ENCODE measurements around the gene RRBP1. TPM values are rescaled to one million over a fixed set of nuclear protein-coding genes. Genes with fewer than 3 reads are reported as not detected.
"Not testable (repeated sequence)": the region's sequence is repeated elsewhere in the genome, so short reads cannot be mapped to it uniquely, and the experiment has no call there.

Gene RRBP1
- total RNA-seq, 8 experiments from 2014 or later, result 12.2 to 94.0 (median 31.2) TPM

DNA sequence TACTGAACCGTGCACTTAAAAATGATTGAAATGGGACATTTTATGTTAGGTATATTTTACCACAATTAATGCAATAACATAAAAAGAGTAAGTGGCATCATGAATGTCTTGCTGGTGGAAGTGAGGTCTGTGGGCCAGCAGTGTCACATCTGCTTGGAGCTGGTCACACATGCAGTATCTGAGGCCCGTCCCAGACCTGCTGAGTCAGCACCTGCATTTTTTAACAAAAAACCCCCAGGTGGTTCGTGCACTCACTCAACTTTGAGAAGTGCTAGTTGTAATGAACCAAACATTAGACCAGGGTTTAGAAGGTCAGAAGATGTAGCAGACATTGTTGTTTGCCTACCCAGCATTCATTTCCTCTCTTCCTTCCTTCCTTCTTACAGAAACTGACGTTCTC is 38.7 kb upstream of the RRBP1 start:
- H3K27ac ChIP-seq, result no peak overlapping the region
- H3K4me1 ChIP-seq (replicated peaks in 1 of 2), result no peaks in the 10 kb centered on the region
- in situ Hi-C loops (cut with MboI; ENCODE audit: low pct_unique_long_range_greater_than_20kb in 2 of 9, low sequenced_read_pairs in 9 of 9, unreplicated experiment in 9 of 9), result no loop called here
- no peak for ATAC-seq (replicated peaks in 6 of 8)
- H3K4me3 ChIP-seq, result no peak overlapping the region
- 0 to 100% (median 64%) methylated on average over 1 to 3 of the region's 4 CpGs for WGBS, 10 experiments

- in situ Hi-C loops (cut with MboI; ENCODE audit: low pct_unique_long_range_greater_than_20kb in 2 of 9, low sequenced_read_pairs in 9 of 9, unreplicated experiment in 9 of 9), result no loop called here
These were observed 34.3 kb upstream of the RRBP1 start for GRCh38 chr20:17716331-17716730.

GRCh38 chr20:17715075-17715474 is 33.0 kb upstream of the RRBP1 start:
- in situ Hi-C loops (cut with MboI; ENCODE audit: low pct_unique_long_range_greater_than_20kb in 2 of 9, low sequenced_read_pairs in 9 of 9, unreplicated experiment in 9 of 9), result no loop called here
- WGBS, 10 experiments, result 0 to 86% (median 80%) methylated on average over 1 to 4 of the region's 5 CpGs; no CpG with 5 or more reads in 5 of the 10 experiments
- Histone ChIP-seq H3K4me3 (no peak overlapping the region), H3K4me1 (replicated peaks in 1 of 2) (peaks cover 9 to 13% of the 10 kb centered on the region in 2 donors), H3K27ac (no peak overlapping the region)
- no peak for ATAC-seq (replicated peaks in 6 of 8)

More at GRCh38 chr20:17716331-17716730, 34.3 kb upstream of the RRBP1 start:
- no peak overlapping the region for H3K27ac ChIP-seq
- WGBS, 10 experiments, result 0 to 100% (median 72%) methylated on average over 1 to 5 of the region's 7 CpGs; no CpG with 5 or more reads in 5 of the 10 experiments
- ATAC-seq (replicated peaks in 6 of 8), result no peak
- H3K4me1 ChIP-seq (replicated peaks in 1 of 2), result peaks cover under 1% of the 10 kb centered on the region in 2 donors
- H3K4me3 ChIP-seq, result no peak overlapping the region

DNA sequence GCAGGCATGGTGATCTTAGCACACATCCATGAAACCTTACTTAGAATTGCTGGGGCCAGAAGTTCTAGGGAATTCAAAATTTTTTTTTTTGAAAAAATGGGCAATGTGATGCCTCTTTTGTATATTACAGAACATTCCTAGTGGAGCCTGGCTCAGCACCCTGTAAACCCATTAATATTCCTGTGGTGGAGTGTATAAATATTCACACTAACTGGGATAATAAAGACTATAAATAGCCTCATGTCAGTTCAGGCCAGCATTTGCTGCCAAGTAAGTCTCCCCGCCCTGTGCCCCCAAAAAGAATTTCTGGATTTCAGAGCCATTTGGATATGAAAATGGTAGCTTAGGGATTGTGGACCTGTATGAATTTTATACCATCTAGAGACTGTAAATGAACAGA is 32.6 kb upstream of the RRBP1 start:
- Histone ChIP-seq H3K4me1 (replicated peaks in 1 of 2) (peaks cover 9 to 13% of the 10 kb centered on the region in 2 donors), H3K4me3 (no peak overlapping the region), H3K27ac (no peak overlapping the region)
- in situ Hi-C loops (cut with MboI; ENCODE audit: low pct_unique_long_range_greater_than_20kb in 2 of 9, low sequenced_read_pairs in 9 of 9, unreplicated experiment in 9 of 9), result no loop called here
- peak in 4 of 8 experiments; percentile 19 to 59 (median 40) for ATAC-seq (replicated peaks in 6 of 8)
- 73 to 100% (median 83%) methylated on average over 1 of the region's 1 CpG; no CpG with 5 or more reads in 5 of the 10 experiments for WGBS, 10 experiments

GRCh38 chr20:17712708-17713107 is 30.7 kb upstream of the RRBP1 start:
- 53 to 90% (median 83%) methylated on average over 1 to 4 of the region's 6 CpGs; no CpG with 5 or more reads in 5 of the 10 experiments for WGBS, 10 experiments
- Histone ChIP-seq H3K4me1 (replicated peaks in 1 of 2) (peaks cover 9 to 13% of the 10 kb centered on the region in 2 donors), H3K4me3 (no peak overlapping the region), H3K27ac (no peak overlapping the region)
- no peak for ATAC-seq (replicated peaks in 6 of 8)
- in situ Hi-C loops (cut with MboI; ENCODE audit: low pct_unique_long_range_greater_than_20kb in 2 of 9, low sequenced_read_pairs in 9 of 9, unreplicated experiment in 9 of 9), result no loop called here

GRCh38 chr20:17712201-17712600 is 30.2 kb upstream of the RRBP1 start:
- Histone ChIP-seq H3K4me3 (no peak overlapping the region), H3K27ac (no peak overlapping the region), H3K4me1 (replicated peaks in 1 of 2) (peaks cover 9 to 13% of the 10 kb centered on the region in 2 donors)
- ATAC-seq (replicated peaks in 6 of 8), result no peak
- in situ Hi-C loops (cut with MboI; ENCODE audit: low pct_unique_long_range_greater_than_20kb in 2 of 9, low sequenced_read_pairs in 9 of 9, unreplicated experiment in 9 of 9), result no loop called here
- WGBS, 10 experiments, result 33 to 100% (median 70%) methylated on average over 1 to 2 of the region's 4 CpGs; no CpG with 5 or more reads in 5 of the 10 experiments

GRCh38 chr20:17711267-17711627 is 29.2 kb upstream of the RRBP1 start:
- Histone ChIP-seq H3K27ac (no peak overlapping the region), H3K4me3 (no peak overlapping the region), H3K4me1 (replicated peaks in 1 of 2) (peaks cover 9 to 13% of the 10 kb centered on the region in 2 donors)
- in situ Hi-C loops (cut with MboI; ENCODE audit: low pct_unique_long_range_greater_than_20kb in 2 of 9, low sequenced_read_pairs in 9 of 9, unreplicated experiment in 9 of 9), result no loop called here
- WGBS, 10 experiments, result 30 to 53% methylated on average over 2 to 3 of the region's 5 CpGs; no CpG with 5 or more reads in 8 of the 10 experiments
- ATAC-seq (replicated peaks in 6 of 8), result peak in 4 of 8 experiments; percentile 7 to 81 (median 60)

DNA sequence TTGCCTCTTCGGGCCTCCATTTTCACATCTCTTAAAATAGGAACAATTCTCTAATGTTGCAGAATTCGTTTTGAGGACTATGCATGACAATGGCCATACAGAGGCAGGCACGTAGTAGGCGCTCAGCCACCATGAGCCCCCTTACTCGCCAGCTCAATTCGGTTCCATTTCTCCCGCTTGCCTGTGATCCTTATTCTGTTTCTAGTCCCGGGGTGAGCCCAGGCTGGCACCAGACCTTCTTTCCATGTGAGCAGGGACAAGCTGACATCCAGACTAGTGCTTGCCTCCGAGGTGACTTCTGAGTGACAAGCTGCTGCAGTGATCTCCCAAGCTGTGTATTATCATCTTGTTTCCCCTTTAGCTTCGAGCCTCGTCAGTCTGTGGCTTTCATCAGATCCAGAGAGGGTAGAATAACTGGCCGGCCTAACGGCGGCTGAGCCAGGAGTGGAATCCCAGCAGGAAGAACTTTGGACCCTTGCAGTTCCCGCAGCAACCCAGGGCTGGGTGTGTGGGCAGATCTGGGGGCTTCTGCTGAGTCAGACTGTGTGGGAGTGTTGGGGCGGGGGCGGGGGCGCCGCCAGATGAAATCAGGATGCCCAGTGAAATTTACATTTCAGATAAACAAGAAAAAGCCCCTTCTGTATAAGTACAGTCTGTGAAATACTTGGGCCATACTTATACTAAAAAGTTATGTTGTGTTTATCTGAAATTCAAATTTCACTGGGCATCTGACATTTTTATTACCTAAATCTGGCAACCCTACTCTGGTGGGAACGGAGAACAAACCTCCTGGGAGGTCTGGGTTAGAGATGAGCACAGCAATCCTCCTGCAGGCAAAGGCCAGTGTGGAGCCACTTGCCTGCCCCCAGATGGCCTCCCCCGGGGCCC is 28.6 kb upstream of the RRBP1 start:
- H3K4me1 ChIP-seq (replicated peaks in 1 of 2), result peaks cover 9 to 13% of the 10 kb centered on the region in 2 donors
- in situ Hi-C loops (cut with MboI; ENCODE audit: low pct_unique_long_range_greater_than_20kb in 2 of 9, low sequenced_read_pairs in 9 of 9, unreplicated experiment in 9 of 9), result no loop called here
- H3K27ac ChIP-seq, result no peak overlapping the region
- ATAC-seq (replicated peaks in 6 of 8), result peak; percentile 26 to 83 (median 72)
- no peak overlapping the region for H3K4me3 ChIP-seq
- WGBS, 10 experiments, result 27 to 100% (median 53%) methylated on average over 1 to 10 of the region's 21 CpGs; no CpG with 5 or more reads in 2 of the 10 experiments

GRCh38 chr20:17709361-17710293 is 27.6 kb upstream of the RRBP1 start:
- H3K27ac ChIP-seq, result no peak overlapping the region
- no peak for ATAC-seq (replicated peaks in 6 of 8)
- peaks cover 9 to 13% of the 10 kb centered on the region in 2 donors for H3K4me1 ChIP-seq (replicated peaks in 1 of 2)
- WGBS, 10 experiments, result 75 to 100% (median 89%) methylated on average over 1 to 7 of the region's 12 CpGs; no CpG with 5 or more reads in 2 of the 10 experiments
- in situ Hi-C loops (cut with MboI; ENCODE audit: low pct_unique_long_range_greater_than_20kb in 2 of 9, low sequenced_read_pairs in 9 of 9, unreplicated experiment in 9 of 9), result no loop called here
- no peak overlapping the region for H3K4me3 ChIP-seq

- in situ Hi-C loops (cut with MboI; ENCODE audit: low pct_unique_long_range_greater_than_20kb in 2 of 9, low sequenced_read_pairs in 9 of 9, unreplicated experiment in 9 of 9), result no loop called here
- Histone ChIP-seq H3K27ac (no peak overlapping the region), H3K4me1 (replicated peaks in 1 of 2) (peaks cover 9 to 13% of the 10 kb centered on the region in 2 donors), H3K4me3 (no peak overlapping the region)
- no peak for ATAC-seq (replicated peaks in 6 of 8)
- WGBS, 10 experiments, result 72 to 100% (median 92%) methylated on average over 1 to 7 of the region's 7 CpGs; no CpG with 5 or more reads in 1 of the 10 experiments
These were observed 26.8 kb upstream of the RRBP1 start for GRCh38 chr20:17708675-17709360.

DNA sequence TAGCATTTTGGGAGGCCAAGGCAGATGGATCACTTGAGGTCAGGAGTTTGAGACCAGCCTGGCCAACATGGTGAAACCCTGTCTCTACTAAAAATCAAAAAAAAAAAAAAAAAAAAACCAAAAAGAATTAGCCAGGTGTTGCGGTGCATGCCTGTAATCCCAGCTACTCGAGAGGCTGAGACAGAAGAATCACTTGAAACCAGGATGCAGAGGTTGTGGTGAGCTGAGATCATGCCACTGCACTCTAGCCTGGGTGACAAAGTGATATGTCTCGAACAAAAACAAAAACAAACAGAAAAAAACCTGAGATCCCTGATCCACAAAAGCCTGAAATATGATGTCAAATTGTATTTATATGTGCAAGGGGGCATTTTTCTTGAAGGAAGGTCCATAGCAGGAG is 25.9 kb upstream of the RRBP1 start:
- H3K4me3 ChIP-seq; H3K27ac ChIP-seq; in situ Hi-C loops (cut with MboI; ENCODE audit: low pct_unique_long_range_greater_than_20kb in 2 of 9, low sequenced_read_pairs in 9 of 9, unreplicated experiment in 9 of 9); ATAC-seq (replicated peaks in 6 of 8): not testable (repeated sequence)
- 50 to 100% (median 85%) methylated on average over 1 to 3 of the region's 3 CpGs; no CpG with 5 or more reads in 2 of the 10 experiments for WGBS, 10 experiments
- peaks cover 9 to 13% of the 10 kb centered on the region in 2 donors for H3K4me1 ChIP-seq (replicated peaks in 1 of 2)

DNA sequence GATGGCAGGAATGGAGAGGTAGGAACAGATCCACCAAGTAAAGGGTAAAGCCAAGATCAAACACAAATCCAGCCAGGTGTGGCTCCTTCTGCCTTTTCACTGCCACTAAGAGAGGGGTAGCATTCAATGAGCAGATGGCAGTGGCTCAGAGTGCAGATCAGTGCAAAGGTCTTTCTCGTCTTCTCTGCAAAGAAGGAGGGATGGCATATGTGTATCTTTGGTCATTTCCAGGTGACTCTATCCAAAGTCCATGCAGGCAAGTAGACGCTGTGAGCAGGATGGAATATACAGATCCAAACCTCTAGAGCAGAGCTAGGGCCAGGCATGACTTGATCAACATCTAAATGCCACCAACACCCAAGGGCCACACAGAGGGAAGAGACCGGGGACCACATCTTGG is 24.6 kb upstream of the RRBP1 start:
- ATAC-seq (replicated peaks in 6 of 8), result no peak
- Histone ChIP-seq H3K27ac (no peak overlapping the region), H3K4me3 (no peak overlapping the region), H3K4me1 (replicated peaks in 1 of 2) (peaks cover 9 to 13% of the 10 kb centered on the region in 2 donors)
- 17 to 100% (median 75%) methylated on average over 1 to 2 of the region's 3 CpGs; no CpG with 5 or more reads in 3 of the 10 experiments for WGBS, 10 experiments
- in situ Hi-C loops (cut with MboI; ENCODE audit: low pct_unique_long_range_greater_than_20kb in 2 of 9, low sequenced_read_pairs in 9 of 9, unreplicated experiment in 9 of 9), result no loop called here

Data from motor neuron (in vitro differentiated cells).